Fibroblast of skin of right quadriceps (primary cell): Measurements from ENCODE around the gene JAZF1.

ENCODE experiments used
- DNase-seq: peaks from one replicate; pipeline ENCODE4 v3.0.0-alpha.2; 2013

The JAZF1 gene

DNA sequence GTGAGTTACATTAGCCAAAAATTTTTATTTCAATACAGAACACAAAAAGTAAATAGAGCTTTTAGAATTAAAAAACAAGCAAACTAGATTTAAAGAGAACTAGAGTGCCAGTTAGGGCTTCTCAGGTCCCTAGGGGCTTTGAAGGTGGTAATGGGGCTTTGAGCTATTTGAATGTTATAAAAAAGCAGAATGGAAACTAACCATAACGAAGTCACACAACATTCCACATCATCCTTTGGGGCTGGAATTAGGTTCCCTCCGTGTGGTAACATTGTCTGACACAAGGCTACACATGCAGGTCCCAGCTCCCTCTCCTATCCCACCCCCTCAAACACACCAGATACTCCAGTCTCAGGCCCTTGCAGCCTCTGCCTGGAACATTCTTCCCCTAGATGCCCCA is 15.3 kb downstream of the JAZF1 start:
- DNase-seq: peak; percentile 59

GRCh38 chr7:28163949-28164348 is 16.6 kb downstream of the JAZF1 start:
- peak; percentile 64 for DNase-seq

GRCh38 chr7:28161331-28161730 is 19.3 kb downstream of the JAZF1 start:
- DNase-seq: no peak

DNA sequence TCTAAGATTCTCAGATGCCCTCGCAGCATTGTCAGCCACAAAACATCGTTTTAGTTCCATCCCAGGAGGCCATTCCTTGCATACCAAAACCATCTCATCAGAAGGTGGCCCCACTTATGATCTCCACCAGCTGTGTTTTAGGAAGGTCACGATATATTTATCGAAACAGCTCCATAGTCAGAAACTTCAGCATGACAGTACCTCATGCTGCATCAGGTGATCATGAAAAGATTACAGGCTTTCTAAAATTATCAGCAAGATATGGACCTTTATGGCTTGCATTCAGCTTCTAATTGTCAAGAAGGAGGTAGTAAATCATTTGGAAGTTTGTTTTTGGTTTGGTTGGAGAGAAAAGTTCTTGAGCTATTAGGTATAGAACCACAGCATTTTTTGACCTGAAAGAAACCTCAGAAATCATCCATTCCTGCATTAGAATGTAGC is 20.0 kb downstream of the JAZF1 start:
- peak; percentile 84 for DNase-seq

- DNase-seq: no peak
Measured at GRCh38 chr7:28157831-28158416, 22.7 kb downstream of the JAZF1 start.

- no peak for DNase-seq
Measured at GRCh38 chr7:28157076-28157745, 23.4 kb downstream of the JAZF1 start.

DNA sequence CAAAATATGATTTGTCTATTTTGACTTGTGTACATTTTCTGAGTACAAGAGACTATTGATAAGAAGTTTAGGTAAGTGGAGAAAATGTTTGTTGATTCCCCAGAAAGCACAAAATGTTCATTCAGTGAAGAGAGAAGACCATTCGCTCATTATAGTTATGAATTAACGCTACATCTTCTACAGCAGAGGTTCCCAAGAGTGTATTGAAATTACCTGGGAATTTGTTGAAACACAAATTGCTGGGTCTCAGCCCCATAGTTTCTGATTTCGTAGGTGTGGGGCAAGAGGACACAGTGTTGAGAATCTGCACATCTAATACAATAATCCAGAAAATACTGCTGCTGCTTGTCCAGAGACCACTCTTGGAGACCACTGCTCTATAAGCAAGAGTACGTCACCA is 24.2 kb downstream of the JAZF1 start:
- DNase-seq: no peak

DNA sequence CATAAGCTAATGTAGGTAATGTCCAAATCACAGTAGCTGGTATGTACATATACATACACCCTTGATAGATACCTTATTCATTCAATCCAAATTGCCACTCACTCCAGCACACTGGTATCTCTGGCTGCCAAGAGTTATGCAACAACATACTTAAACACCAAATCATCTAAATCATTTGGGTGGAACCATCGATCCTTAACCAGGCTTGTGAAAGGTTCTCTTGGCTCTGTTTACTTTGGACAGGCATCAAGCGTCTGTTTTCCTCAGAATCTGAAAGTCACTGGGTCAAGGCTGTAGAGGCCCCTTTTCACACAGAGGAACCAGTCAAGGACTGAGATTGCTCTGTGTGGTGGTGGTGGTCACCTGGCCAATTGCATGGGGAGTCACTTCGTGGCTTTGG is 24.6 kb downstream of the JAZF1 start:
- peak; percentile 80 for DNase-seq

GRCh38 chr7:28155019-28155660 is 25.5 kb downstream of the JAZF1 start:
- DNase-seq: peak; percentile 41

DNA sequence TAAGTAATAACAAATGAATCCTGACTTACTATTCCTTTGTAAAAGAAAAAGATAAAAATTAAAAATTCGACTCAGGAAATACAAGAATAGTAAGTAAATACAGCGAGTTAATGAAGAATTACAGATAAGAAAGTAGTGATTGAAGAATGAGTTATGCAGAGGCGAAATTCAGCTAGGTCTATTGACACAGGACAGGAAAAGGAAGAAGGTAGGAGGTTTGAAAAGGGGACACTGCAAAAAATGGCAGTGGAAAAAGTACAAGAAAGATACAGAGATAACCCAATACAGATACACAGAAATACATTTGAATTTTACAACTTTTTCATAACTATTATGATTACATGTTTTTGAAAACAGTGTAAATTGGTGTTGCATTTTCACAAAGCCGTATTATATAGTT is 28.0 kb downstream of the JAZF1 start:
- DNase-seq: no peak

DNA sequence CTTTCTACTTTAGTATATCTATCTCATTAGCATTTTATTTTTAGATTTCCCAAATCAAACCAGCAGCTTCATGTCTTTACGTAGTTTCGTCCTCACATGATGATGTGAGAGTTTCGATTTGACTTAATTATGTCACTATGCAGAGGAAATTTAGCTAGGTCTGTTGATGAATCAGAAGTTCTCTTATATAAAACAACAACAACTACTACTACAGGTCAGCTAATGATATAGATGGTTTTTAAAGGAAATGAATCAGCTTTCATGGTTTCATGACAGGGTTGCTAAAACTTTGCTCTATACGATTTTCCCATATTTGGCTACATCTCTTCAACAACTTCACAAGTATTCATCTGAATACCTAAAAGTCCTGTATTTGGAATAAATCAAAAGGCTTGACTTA is 28.6 kb downstream of the JAZF1 start:
- DNase-seq: peak; percentile 90

- no peak for DNase-seq
Measured at GRCh38 chr7:28149291-28150101, 31.1 kb downstream of the JAZF1 start.

DNA sequence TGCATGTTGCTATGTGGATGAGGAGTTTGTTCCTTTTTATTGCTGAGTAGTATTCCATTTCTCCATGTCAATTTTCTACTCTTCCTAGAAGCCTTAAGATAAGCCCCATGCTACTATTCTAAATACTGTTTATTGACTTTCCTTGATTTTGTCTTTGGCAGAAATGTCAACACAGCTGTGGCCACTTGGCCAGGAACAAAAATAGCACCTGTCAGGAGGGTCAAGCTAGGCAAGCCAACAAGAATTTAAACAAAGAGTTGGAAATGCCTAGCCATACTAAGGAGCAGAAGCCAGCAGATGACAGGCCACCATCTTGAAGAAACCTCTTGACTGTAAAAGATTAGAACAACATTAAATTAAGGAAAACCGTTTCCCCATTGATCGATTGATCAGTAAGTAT is 34.7 kb downstream of the JAZF1 start:
- DNase-seq: no peak

GRCh38 chr7:28145090-28145626 is 35.4 kb downstream of the JAZF1 start:
- no peak for DNase-seq

DNA sequence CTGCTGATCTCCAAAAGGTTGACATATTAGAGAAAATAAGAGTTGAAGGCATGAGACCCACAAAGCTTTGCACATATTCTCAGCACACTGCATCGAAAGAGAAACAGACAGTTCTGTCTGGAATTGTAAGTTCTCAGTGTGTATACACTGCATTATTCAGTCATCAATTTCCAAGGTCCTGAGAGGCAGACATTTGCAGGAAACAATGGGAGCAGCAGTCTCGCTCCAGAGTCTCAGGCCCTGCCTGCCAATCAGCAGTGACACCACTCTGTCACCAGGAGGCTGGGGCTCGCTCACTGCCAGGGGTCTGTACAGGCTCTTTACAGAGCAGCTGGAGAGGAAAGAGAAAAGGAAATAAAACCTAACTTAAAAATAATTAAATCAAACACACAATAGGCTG is 36.3 kb downstream of the JAZF1 start:
- no peak for DNase-seq

GRCh38 chr7:28142650-28143049 is 37.9 kb downstream of the JAZF1 start:
- no peak for DNase-seq

DNA sequence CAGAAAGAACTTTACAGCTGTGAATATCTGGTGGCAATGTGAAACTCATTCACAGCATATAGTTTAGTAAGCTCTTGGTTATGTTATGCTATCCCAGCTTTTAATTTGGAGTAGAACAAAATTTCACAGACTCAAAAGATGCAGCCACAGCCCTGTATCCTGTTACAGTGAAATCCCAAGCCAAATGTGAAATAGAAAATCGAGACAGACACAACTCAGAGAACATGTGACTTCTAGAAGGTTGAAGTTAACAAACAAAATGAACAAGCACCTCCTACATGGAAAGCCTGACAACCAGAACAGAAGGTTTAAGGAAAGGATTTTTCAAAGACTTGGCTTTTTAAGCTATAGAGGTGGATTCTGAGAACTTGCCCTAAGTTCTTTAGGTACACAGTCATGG is 39.6 kb downstream of the JAZF1 start:
- no peak for DNase-seq

DNA sequence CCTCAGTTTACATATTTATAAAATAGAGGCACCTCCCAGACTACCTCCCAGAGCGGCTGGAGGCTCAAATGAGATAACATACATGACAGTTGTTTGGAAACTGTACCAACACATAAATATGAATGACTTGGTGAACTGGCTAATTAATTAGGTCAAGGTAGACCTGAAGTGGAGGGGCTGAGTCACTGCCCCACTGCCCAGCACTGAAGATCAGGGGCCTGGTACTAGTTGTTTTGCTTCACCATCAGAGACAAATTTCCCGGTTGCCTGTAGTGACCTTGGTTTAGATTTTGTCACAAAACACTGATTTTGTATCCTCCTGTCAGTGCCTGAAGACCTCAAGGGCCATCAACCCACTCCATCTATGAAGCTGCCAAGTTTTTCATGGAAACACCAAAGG is 41.8 kb downstream of the JAZF1 start:
- DNase-seq: no peak

DNA sequence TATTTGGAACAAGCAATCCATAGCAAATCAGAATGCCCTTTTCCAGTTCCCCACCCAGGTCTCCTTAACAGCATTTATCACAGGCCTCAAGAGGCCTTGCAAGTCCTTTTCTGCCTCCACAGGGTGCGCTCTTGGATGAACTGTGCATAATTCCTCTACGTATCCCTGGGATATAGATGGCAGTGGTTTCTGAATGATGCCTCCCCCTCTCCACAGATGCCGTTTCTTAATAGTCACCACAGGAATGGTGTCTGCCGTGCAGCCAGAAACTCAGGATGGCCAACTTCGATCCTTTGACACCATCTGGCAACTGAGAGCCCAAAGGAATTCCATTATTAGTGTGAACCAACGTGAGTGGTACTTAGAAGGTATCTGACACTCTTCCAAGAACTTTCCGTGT is 43.1 kb downstream of the JAZF1 start:
- DNase-seq: peak; percentile 61

- no peak for DNase-seq
Measured at GRCh38 chr7:28136885-28137284, 43.7 kb downstream of the JAZF1 start.

GRCh38 chr7:28136420-28136819 is 44.2 kb downstream of the JAZF1 start:
- DNase-seq: no peak

DNA sequence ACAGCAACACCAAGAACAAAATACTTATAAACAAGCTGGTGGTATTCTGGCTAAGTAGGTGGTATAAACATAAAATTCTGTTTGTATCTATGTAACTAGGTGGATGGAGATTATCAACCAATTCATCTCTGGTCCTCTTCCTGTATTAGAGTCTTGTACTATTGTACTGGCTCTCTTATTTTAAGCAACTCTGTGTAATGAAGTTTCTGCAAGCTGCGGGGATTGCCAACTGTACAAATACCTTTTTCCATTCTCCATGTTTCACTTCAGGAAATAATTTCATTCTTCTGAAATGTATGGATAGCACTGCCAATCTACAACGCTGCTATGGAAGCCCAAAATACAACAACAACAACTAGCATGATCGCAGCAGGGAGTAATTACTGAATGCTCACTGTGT is 44.8 kb downstream of the JAZF1 start:
- no peak for DNase-seq

DNA sequence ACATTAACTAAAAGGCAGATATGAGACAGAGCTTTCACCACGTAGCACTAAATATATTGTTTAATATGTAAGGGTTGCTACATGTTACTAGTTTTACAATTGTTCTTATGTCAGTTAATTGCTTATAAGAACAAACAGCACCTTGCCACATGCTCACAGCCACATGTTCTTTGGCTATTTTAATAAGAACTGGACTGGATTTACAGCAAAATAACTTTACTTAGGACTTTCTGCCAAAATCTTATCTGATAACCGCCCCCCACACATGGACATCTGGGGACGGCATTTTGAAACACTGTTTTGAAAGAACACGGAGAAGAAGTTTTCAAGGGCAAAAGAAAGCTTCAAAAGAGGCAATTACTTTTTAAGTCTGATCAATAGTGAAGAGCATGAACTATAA is 45.3 kb downstream of the JAZF1 start:
- no peak for DNase-seq
